Forelimb muscle (tissue), 1 donor: Measurements from ENCODE around the gene VAPA. TPM values are rescaled to one million over a fixed set of nuclear protein-coding genes. Genes with fewer than 3 reads are reported as not detected.
"Not testable (repeated sequence)": the region's sequence is repeated elsewhere in the genome, so short reads cannot be mapped to it uniquely, and the experiment has no call there.

Experiments
- DNase-seq: peaks from one replicate; pipeline ENCODE4 v3.0.0-alpha.2; 2013; ENCODE audit warnings: low read depth
- polyA plus RNA-seq: library from polyadenylated mRNA; unstranded; fragments of 120-200 nt; gene quantifications from one replicate; pipeline ENCODE4 v1.2.1, GENCODE V29; 2013; ENCODE audit not compliant: insufficient read length

Gene VAPA
- polyA plus RNA-seq, 1 donor: 265 TPM

DNA sequence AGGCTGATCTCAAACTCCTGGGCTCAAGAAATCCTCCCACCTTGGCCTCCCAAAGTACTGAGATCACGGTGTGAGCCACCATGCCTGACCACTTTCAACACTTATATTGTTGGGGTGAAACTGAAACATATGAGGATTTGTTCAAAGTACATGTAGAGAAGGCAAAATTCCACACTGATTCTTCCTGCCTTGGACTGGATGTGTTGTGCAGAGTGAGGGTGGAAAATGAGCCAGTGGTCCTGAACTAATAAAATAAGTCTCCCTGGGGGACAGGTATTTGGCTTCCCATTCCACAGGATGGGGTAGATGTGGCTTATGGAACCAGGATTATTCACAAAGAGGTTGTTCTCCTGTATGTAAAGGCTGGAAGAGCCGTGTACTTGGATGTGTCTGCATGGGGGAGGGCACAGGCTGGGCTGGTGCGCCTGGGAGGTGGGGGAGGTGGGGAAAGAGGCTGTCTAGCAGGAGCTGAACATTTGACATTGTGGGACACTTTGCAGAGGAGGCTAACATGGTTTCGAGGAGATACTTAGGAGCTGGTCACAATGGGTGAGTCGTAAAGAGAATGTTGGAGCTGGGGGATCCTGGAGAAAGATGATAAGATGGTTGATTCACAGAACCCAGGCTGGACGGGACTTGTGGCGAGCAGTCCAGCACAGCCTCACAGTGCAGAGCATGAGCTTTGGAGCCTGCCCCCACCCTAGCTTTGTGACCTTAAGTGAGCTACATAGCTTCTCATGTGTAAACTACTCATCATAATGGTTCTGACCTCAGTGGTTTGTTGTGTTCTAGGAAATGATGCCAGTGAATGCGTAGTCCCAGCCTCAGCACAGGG is 28.4 kb upstream of the VAPA start, which contains the start of gene TXNDC2:
TSS of gene TXNDC2 (plus strand) at position 804 of the 835 bp plus-strand sequence. CDS start 708 bp downstream, outside the sequence.
- DNase-seq: no peak

DNA sequence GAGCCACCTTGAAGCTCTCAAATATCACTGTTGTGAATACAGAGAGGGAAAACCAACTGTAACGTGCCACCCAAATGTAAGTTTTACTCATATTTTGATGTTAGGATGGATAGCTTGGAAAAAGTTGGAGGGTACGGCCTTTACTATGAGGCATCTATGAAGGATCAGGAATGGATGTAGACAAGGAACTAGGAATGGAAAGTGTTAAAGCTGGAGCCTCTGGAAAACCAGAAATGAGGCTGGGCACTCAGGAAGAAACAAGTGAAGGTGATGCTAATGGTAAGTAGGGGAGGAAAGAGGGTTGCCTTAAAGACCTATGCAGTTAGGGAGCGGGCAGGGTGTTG is 27.8 kb upstream of the VAPA start:
- DNase-seq: no peak

DNA sequence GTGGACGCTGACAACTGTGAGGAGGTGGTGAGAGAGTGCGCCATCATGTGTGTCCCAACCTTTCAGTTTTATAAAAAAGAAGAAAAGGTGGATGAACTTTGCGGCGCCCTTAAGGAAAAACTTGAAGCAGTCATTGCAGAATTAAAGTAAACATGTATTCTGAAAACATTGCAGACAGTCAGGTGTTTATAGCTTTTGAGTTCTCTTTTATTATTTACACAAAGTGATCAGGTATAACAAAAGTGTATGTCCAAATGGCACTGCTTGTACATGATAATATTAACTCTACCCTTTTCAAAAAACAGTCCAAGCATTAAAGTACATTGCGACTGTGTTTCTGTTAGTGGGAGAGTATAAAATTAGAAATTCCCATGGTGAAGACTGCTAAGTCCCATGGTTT is 25.8 kb upstream of the VAPA start:
- no peak for DNase-seq

DNA sequence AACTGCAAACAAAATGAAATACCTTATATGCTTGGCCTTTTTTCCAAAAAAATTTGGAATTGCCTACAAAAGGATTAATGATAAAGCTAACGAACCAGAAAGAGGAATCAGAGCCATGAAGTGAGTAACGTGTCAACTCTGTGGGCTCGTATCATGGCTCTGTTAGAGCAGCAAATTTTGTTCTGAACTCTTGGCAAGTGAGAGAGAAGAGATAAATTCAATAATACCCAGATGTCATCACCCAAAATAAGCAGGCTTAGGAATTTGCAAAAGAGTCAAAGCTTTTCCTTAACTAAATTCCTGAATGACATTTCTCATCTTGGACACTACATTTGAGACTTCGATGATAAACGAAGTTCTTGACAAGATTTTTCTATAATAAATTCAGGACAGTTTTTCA is 23.6 kb upstream of the VAPA start:
- no peak for DNase-seq

DNA sequence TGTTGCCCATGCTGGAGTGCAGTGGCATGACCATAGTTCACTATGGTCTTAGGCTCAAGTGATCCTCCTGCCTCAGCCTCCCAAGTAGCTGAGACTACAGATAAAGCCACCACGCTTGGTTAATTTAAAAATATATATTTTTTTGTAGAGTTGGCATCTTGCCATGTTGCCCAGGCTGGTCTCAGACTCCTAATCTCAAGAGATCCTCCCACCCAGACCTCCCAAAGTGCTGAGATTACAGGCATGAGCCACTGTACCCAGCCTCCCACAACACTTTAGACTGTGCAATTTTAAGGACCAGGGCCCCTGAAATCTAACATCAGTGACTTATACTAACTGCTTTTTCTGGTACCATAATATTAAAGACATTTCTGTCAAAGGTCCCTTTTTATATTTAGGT is 22.9 kb upstream of the VAPA start:
- DNase-seq: no peak

DNA sequence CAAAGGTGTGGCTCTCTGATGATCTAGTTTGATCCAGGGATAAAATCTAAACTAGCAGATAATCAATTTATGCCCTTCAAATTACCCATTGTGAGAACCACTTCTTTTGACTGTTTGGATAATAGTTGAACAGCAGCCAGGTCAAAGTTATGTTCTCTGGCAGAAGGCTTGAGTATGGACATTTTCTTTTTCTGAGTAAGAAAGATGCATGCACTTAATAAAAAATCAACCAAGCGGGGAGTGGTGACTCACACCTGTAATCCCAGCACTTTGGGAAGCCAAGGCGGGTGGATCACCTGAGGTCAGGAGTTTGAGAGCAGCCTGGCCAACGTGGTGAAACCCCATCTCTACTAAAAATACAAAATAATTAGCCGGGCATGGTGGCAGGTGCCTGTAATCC is 22.3 kb upstream of the VAPA start:
- not testable (repeated sequence) for DNase-seq

DNA sequence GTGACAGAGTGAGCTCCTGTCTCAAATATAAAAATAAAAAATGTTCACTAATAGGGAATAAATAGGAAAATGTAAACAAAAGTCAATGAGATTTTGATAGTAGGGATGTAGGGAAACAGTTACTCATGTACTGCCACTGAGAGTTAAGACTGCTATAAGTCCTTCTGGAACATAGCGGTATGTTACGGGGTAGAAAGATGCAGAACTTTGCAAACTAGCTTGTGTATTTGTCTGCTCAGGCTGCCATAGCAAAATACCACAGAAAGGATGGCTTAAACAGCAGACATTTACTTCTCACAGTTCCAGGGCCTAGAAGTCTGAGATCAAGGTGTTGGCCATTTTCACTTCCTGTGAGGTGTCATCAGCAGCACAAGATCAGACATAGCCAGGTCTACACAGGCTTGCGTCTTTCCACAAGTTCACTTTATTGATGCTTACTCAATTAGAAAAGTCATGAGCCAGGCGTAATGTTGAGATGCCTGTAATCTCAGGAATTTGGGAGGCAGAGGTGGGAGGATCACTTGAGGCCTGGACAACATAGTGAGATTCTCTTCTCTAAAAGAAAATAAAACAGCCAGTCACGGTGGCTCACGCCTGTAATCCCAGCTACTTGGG is 19.3 kb upstream of the VAPA start:
- no peak for DNase-seq

DNA sequence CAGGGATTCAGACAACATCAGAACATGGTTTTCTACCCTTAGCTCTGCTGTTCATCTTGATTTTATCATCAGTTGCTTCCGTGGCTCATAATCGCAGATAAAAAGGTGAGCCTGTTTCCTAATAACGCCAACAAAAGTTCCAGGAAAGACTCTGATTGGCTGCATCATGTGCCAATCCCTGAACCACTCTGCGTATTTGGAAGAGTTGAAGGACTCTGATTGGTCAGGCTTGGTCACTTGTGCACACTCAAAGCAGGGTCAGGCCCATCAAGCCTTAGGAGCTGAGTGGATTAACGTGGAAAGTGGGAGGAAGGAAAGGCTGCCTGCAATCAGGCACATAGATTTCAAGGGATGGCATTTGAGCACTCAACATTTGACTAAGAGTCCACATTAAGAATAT is 16.7 kb upstream of the VAPA start:
- no peak for DNase-seq

DNA sequence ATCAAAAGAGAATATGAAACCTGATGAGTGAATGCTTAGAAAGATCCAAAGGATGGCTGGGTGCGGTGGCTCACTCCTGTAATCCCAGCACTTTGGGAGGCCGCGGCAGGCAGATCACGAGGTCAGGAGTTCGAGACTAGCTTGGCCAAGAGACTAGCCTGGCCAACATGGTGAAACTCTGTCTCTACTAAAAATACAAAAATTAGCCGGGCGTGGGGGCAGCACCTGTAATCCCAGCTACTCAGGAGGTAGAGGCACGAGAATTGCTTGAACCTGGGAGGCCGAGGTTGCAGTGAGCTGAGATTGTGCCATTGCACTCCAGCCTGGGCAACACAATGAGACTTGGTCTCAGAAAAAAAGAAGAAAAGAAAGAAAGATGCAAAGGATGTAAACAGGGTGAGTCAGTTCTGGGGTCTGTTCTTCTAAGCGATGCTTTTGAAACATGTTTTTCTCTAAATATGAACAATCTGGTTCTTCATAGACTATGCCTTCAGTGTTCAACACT is 16.0 kb upstream of the VAPA start:
- not testable (repeated sequence) for DNase-seq

DNA sequence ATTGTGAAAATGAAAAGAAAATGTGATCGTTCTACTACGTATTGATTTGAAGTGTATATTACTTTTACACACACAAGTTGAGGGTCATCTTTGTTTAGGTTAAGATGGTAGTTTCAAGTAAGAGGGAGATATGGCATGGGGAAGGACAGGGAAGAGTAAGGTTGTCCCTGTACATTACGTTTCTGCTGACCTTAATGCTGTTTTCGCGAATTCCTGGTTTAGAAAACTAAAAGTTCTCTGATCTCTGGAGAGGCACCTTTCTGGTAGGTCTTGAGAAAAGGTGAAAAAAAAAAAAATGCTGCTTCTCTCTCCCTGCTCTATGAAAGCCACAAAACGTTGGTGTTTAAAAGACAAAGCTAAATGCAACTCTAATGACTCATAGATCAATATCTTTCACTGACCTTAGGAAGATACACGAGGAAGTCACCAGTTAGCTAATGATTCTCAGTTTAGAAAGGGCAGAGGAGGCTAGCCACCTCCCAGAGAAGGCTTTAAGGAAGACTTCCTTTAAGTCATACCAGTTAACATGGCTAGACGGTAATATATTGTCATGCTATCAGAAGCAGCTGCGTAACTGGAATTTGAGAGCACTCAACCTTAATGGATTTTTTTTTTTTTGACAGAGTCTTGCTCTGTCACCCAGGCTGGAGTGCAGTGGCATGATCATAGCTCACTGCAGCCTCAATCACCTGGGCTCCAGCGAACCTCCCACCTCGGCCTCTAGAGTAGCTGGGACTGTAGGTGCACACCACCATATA is 14.8 kb upstream of the VAPA start:
- DNase-seq: no peak

DNA sequence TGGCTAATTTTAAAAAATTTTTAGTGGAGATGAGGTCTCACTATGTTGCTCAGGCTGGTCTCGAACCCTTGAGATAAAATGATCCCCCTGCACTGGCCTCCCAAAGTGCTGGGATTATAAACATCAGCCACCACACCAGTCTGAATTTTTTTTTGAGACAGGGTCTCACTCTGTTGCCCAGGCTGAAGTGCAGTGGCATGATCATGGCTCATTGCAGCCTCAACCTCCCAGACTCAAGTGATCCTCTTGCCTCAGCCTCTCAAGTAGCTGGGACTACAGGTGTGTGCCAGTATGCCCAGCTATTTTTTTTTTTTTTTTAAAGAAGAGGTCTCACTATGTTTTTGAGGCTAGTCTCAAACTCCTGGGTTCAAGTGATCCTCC is 14.3 kb upstream of the VAPA start:
- DNase-seq: not testable (repeated sequence)

DNA sequence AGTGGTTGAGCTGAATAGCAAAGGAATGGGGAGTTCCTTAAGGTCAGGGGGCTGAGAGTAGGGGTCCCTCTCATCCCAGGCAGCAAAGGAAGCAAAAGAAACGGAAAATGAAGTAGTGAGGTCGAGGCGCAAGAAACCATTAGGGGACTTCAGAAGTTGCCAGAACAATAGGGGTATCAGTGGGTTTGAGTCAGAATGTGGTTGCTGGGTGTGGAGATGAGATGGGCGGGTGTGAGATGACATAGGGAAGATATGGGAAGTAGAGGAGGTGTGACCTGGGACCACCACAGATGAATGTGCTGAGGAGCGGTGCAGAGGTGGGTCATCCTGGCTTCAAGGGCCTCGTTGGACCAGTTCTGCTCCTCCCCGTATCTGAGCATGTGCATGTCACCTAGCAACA is 13.1 kb upstream of the VAPA start:
- no peak for DNase-seq

DNA sequence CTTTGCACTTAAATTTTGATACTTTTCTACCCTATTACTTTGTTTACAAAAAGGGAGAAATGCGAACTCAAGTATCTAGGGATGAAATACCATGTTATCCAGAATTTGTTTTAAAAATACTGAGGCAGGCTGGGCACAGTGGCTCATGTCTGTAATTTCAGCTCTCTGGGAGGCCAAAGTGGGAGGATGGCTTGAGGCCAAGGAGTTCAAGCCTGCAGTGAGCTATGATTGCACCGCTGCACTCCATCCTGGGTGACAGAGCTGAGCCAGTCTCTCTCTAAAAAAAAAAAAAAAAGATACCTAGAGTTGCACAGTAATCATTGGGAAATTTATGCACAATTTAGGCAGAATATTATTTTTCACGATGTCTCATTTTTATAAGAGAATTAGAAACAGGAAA is 12.4 kb upstream of the VAPA start:
- no peak for DNase-seq

DNA sequence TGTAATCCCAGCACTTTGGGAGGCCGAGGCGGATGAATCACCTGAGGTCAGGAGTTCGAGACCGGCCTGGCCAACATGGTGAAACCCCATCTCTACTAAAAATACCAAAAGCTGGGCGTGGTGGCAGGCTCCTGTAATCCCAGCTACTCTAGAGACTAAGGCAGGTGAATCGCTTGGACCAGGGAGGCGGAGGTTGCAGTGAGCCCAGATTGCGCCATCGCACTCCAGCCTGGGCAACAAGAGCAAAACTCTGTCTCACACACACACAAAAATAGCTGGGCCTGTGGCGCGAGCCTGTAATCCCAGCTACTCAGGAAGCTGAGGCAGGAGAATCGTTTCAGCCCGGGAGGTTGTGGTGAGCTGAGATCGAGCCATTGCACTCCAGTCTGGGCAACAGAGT is 11.6 kb upstream of the VAPA start:
- DNase-seq: not testable (repeated sequence)

DNA sequence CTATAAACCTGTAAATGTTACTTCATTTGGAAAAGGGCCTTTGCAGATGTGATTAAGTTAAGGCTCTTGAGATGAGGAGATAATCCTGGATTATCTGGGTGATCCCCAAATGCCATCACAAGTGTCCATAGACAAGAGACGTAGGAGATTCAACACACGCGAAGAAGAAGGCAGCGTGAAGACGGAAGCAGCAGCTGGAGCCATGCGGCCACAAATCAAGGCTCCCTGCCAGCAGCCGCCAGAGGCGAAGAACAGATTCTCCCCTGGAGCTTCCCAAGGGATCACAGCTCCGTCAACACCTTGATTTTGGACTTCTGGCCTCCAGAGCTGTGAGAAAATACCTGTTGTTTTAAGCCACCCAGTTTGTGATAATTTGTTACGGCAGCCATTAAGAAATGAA is 11.0 kb upstream of the VAPA start:
- DNase-seq: no peak

DNA sequence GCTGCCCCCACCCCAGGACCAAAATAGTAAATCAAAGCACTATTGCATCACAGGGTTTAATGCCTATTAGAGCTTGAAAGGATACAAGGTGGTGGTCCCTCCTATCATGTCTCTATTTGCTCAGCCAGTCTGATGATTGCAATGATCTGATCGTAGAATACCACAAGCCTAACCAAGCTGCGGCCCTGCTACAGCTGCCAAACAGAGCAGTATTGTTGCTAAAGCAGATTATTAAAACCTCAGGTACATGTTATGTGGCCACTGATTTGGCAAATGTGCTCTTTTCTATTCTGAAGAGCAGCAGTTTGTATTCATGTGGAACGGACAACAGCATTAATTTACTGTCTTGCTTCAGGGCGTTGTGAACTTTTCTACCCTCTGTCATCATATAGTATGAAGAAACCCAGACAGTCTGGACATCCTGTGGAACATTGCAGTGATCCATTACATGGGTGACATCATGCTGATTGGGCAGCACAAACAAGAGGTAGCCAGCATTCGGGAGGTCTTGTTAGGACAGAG is 8.4 kb upstream of the VAPA start:
- no peak for DNase-seq

DNA sequence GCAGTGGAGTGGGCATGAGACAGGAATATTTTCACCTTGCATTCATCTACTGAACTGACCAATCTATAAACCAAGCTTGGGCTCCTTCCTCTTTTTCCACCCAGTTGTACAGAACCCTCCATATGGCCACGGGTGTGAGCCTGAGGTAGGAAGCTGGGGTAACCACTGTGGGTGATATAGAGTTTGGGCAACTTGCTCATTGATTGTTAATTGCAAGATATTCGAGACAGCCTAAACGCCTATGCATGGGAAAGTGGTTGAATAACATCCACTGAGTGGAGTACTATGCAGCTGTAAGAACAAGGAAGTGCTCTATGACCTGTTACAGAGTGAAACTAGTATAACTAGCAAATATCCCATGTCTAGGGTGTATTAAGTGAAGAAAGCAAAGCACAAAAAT is 7.3 kb upstream of the VAPA start:
- DNase-seq: no peak

DNA sequence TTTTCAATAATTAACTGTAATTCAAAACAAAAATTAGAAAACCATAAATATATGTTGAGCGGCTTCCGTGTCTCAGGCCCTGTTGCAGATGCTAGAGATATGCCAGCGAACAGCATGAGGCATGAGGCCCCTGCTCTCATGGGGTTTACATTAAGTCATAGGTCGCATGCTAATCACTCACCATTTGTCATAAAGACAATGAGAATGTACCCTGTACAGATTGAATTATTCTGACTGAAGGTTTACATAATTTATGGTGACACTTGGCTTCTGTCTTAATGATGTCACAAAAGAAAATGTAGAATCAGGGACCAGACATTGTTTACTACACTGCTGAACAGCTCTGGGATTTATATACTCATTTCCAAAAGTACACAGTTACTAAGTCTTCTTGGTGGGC is 5.9 kb upstream of the VAPA start:
- no peak for DNase-seq

DNA sequence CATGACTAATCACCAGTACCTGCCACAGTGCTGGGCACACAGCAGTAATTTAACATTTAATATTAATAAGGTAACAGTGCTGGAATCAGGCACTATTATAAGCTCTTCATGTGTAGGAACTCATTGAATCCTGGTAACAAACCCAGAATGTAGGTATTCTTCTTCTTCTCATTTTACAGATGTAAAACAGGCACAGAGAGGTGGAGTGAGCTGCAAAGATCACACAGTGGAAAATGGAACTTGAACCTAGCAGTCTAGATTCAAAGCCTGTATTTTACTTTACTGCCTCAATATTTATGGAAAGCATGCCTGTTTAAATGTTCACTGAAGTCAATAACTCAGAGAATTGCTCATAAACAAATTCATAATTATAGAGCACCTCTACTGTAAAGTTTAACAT is 3.7 kb upstream of the VAPA start:
- DNase-seq: no peak

DNA sequence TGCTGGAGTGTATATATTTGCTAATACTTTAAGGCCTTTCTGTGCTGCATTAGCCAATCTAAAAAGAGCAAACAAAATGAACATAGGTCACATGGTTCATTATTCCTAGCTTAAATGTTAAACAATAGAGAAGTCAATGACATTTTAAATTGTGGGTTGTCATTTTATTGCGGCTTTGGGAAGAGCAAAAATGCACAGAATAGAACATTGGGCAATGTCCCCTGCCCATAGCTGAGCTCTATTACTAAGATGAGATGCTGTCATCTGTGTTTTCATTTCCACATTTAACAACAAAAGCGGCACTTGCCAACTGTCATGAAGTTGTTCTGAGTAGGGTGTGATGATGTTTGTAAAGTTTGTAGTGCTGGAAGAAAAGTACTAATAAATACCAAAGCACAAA is 3.2 kb upstream of the VAPA start:
- no peak for DNase-seq

DNA sequence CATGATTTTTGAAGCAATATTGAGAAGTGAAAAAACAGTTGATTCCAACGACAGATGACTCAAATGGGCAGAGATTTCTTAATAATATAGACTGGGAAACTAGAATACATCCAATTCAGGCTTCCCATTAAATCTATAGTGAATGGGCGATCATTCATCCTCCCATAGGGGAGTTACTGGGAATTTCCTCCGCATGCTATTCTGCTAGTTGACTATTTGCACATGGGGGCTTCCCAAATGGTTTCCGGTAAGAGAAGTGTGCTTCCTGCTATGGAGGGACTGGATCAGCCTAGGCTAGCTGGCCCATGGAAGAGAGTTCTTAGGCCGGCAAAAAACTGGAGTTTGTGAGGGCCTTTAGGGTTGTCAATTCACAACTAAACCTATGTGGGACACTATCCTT is 2.6 kb upstream of the VAPA start:
- no peak for DNase-seq

DNA sequence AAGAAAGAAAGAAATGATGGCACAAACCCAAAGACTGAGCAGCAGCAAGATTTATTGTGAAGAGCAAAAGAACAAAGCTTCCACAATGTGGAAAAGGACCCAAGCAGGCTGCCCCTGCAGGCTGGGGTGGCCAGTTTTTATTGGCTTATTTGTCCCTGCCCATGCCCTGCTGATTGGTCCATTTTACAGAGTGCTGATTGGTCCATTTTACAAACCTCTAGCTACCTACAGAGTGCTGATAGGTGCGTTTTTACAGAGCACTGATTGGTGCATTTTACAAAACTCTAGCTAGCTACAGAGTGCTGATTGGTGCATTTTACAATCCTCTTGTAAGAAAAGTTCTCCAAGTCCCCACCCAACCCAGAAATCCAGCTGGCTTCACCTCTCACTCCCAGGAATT is 1.5 kb upstream of the VAPA start:
- DNase-seq: not testable (repeated sequence)

DNA sequence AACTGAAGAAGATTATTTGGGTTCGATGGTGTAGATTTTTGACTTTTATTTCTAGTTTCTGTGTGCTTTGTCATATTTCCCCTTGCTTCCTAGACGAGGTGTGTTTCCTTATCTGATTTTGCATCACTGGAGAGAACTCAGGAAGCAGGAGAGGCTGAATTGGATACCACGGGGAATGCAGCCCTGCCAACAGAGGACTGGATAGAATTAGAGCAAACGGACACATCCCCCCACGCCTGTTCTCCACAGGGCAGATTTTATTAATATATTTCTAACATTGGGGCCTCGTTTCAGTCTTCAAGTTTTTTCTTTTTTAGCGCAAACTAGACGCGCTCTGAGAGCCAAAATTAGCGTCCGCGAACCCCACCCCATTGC is 678 bp upstream of the VAPA start:
- no peak for DNase-seq
